GM12865 (cell line): ENCODE results near the gene MAP2K5.

ENCODE experiments used
- DNase-seq: peaks from one replicate; pipeline ENCODE4 v3.0.0; 2010; ENCODE audit warnings: low read depth
- H3K4me3 ChIP-seq: 2 replicates; pipeline ENCODE4 v1.5.1; 2011; ENCODE audit warnings: mild to moderate bottlenecking, low read depth, low read length, control low read depth
- TF ChIP-seq, protein P1 (sequence below): IDR thresholded peaks from 2 replicates; pipeline ENCODE4 v1.5.1; 2011; ENCODE audit warnings: low read length, control low read depth, low read depth, inconsistent platforms; ENCODE audit not compliant: insufficient read depth; ENCODE audit errors: missing control alignments

The MAP2K5 gene

DNA sequence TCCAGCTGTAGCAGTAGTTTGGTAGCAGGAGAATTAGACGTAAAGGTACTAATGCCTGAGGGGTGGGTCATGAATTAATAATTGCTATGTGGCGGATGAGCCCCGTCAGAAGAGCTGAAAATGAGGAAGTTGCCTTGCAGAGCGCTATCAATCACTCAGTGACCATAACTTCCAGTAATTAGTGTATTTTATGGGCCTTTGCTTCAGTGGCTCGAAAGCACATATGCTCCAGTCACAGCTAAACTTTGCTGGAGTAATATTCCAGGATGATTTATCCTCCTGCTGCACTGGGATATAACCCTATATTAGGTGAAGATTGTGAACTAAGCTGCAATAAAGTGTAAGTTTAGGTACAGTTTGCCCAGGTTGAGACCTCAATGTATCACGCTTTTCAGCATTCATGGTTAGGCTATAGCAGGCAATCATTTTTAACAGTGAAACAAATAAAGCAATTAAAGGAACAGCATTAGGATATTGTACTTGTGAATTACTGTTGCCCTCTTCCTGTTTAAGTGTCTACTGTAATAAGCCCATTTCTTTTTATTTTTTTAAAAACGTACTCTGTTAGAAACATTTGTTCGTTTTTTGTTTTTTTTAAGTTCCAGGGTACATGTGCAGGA lies 178.2 kb downstream of the MAP2K5 start:
- no peak for DNase-seq
- no peak overlapping the region for H3K4me3 ChIP-seq
- TF ChIP-seq, protein P1, sequence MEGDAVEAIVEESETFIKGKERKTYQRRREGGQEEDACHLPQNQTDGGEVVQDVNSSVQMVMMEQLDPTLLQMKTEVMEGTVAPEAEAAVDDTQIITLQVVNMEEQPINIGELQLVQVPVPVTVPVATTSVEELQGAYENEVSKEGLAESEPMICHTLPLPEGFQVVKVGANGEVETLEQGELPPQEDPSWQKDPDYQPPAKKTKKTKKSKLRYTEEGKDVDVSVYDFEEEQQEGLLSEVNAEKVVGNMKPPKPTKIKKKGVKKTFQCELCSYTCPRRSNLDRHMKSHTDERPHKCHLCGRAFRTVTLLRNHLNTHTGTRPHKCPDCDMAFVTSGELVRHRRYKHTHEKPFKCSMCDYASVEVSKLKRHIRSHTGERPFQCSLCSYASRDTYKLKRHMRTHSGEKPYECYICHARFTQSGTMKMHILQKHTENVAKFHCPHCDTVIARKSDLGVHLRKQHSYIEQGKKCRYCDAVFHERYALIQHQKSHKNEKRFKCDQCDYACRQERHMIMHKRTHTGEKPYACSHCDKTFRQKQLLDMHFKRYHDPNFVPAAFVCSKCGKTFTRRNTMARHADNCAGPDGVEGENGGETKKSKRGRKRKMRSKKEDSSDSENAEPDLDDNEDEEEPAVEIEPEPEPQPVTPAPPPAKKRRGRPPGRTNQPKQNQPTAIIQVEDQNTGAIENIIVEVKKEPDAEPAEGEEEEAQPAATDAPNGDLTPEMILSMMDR = no peak

DNA sequence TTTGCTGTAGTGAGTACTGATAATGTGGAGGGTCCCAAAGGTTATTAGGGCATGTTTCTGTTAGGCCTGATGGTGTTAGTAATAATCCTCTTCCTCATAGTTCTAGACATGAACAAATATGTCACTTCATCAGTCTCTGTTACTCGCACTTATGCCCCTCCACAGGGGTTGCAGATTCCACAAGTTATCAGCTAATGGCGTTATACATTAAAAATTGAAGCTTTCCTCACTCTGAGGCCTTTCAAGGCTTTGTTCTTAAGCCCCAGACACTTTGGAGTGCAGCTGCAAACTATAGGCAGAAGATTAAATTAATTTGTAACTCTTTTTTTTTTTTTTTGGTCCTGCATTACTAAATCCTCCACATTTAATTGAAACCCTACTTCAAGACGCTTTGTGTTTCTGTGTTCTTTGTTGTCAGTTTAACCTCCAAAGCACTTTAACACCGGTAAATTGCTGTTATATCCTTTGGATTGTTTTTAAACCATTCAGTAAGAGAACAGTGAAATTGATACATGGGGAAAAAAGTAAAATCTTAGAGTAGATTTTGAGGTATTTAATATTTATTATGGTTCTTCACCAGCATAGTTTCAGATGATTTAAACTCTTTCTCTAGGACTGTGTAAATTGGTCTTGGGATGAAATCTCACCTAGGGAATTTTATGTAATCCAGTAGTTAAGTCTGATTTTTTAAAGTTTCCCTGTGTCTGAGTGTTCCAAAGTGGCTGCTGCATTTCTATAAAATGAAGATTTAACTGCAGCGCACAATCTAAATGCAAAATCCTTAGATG lies 179.7 kb downstream of the MAP2K5 start:
- H3K4me3 ChIP-seq = no peak overlapping the region
- TF ChIP-seq, protein P1 = no peak
- DNase-seq = no peak

DNA sequence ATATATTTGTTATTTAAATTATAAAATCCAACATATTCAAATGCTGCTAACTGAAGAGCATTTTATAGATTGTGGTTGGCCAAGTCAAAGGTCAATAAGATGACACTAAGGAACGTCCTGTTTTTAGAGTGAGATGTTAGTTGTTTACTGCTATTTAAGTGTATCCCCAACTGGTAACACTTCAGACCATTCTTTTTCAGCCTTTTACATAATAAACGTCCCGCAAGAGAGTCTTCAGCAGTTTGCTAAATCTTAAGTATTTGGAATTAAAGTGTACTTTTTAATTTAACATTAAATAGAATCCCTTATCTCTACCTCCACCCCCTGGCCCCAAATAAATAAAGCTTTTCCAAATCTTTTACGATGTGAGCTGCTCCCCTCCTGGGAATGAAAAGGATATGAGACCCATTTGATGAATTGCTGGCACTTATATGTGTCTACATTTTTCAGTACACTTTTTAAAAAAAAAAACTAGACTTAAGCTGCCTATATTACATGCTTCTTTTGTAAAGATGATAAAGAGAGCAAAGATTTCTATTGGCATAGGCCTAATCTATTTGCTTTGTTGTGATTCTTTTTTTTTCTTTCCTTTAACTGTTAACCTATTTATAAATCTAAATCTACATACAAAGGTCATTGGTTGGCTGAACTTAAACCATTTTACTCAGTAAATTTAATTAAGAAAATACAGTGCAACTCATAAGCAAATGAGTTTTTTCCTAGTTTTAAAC lies 181.0 kb downstream of the MAP2K5 start:
- TF ChIP-seq, protein P1 = no peak
- no peak overlapping the region for H3K4me3 ChIP-seq
- no peak for DNase-seq

DNA sequence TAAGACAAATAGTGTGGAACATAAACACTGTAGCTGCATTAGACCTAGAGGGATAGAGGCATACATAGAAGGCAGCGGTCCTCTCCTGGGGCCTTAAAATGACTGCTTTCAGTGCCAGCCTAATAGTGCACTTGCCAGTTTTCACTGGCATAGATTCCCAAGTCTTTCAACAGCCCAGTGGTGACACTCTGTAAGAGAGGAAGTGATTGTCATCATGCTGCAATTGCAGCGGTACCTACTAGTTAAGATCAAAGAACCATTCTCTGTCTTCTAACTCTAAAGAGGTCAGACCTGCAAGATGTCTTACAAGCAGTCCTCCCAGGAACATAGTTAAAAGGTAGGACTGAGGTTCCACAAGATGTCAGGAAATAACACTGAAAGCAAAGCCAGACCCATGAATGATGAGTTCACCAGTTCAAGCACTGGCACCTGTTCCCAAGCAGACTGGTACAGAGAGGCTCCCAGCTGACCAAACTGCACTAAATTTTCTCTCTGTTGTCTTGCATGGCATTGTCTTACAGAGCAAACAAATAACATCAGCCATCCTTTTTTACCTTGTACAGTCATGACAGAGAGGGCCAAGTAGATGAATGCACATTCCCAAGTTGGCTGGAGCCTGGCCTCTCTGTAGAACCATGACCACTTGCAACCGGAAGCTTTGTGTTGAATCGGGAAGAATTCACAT lies 182.3 kb downstream of the MAP2K5 start:
- TF ChIP-seq, protein P1 = no peak

DNA sequence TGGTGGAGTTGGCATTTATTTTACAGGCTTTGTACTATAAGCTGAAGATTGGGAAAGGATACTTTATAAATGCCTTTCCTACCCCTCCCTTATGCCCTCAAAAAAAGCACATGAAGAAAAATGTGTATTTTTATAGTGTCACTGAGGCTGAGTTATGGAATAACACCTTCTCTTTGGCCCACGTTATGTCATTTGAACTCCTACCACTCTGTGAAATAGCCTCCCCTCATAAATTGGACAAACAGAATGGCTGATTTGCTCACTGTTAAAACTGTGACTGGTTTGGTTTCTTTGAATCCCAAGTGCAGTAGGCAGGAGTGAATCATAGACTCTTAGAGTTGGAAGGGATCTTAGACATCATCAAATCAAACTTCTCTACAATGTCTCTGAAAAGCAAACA lies 187.6 kb downstream of the MAP2K5 start:
- no peak for DNase-seq
- no peak overlapping the region for H3K4me3 ChIP-seq
- TF ChIP-seq, protein P1 = no peak

More for the DNA sequence above, 182.3 kb downstream of the MAP2K5 start:
- no peak for DNase-seq
- H3K4me3 ChIP-seq = no peak overlapping the region

DNA sequence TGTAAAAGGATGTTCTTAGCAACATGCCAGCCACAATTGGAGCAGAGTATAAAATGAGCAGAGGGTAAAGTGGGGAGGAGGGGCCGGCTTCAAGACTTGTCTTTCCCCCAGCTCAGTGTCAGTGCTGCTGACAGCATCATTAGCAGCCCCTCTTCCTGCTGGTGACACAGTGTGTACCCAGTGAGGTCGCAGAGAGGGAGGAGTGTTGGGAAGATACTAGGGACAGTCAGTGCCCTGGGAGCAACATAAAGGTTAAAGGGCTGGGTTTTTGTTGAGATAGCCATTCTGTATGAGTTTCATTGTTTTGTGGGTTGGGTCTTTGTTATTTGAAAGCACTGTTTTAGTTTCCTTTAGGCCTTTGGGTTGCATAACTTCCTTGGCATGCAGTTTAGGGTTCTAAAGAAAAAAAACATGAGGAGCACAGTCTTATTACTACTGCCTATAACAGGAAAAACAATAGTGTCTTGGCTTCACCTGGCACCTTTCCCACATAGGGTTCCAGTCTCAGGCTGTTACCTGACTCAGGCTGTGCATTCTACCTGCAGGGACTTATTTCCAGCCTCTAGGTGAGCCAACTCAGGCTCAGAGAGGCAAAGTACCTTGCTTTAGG lies 188.7 kb downstream of the MAP2K5 start:
- H3K4me3 ChIP-seq = no peak overlapping the region
- TF ChIP-seq, protein P1 = no peak
- DNase-seq = no peak
